Fibroblast of gingiva (primary cell): ENCODE data around the gene FASN.
A peak's percentile ranks its signal among the peaks of the same experiment; 100 is the strongest.

Source experiments
- DNase-seq: peaks from one replicate; pipeline ENCODE4 v3.0.0-alpha.2; 2011; ENCODE audit warnings: low read depth

The FASN gene

DNA sequence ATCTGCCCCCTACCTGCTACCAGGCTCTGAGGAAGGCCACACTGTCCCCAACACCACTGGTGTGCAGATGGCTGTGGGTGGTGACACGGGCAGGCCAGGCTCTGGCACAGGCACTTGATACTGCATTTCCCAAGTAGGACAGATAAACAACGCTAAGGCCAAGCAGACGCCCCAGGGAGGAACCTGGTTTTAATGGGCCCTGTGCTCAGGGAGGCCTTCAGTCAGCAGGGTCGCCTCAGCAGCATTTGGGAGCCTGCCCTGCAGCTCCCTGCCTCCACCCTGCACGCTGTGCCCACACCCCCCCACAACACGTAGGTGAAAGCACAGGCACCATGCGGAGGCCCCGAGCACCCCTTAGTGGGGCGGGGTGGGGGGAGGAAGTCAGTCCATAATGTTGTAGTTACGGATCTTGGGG lies 3.3 kb upstream of the FASN start:
- no peak for DNase-seq

DNA sequence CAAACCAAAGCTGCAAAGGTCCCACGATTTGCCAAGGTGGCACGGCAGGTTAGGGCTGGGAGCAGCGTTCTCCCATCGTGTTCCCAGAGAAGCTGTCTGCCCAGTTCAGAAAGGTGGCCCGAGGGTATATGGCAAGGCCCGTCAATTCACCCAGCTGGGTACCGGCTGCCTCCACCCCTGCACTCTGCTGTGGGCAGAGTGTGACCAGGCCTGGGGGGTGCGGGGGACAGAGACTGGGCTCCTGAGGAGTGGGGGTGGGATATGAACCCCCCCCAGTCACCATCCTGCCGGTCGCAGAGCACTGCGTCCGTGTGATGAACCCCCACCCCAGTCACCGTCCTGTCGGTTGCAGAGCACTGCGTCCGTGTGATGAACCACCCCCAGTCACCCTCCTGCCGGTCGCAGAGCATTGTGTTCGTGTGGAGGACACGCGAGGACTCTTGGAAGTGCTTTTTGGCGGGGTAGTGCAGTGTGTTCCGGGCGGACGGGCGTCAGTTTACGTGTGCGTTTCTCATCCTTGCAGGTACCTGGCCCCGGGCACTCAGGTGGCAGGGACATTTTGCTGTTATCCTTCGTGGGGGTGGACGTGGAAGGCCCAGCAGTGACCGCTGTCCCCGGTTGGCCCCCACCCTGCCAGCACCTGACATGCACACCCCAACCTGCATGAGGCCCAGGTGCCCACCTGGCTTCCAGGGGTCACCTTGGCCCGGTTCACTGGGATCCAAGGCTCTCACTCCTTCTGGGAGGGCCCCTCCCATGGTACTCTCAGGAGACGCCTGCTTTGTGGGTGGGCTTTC lies 2.7 kb upstream of the FASN start:
- DNase-seq = no peak

DNA sequence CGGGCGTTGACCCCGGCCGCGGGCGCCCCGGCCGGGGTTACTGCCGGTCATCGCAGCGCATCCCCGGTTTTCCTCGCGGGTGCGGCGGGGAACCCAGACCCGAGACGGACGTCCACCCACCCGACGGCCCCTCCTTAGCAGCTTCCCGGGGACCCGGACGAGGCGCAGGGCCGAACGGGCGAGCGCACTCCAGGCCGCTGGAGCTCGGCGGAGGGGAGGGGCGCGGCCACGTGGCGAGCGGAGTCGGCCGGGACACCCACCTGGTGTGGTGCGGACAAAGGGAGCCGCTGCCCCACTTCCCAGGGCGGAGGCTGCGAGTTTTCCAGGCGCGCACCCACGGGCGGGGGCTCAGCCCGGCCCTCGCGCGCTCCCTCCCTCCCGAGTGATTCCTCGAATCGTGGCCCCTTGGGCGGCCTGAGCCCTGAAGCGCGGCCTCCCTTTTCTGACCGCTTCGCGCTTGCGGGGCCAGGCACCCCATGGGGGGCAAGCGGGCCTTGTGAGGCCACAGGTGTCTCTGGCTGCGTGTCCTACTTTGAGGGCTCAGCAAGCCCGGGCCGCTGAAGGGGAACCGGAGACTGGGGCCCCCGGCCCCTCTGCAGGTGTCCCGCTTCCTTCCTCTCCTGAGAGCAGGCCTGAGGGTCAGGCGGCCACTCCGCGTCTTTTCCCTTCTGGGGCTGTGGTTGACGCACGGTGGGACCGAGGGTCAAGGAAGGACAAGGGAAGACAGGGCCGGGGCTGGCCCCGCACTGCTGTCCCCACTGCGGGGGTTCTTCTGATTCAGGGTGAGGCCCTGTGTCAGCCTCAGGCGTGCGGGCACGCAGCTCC lies 1.1 kb upstream of the FASN start:
- DNase-seq = no peak

- DNase-seq = no peak
These were observed 192 bp downstream of the FASN start for GRCh38 chr17:82097919-82098168.

GRCh38 chr17:82097184-82097918 lies 685 bp downstream of the FASN start:
- peak; percentile 73 for DNase-seq

DNA sequence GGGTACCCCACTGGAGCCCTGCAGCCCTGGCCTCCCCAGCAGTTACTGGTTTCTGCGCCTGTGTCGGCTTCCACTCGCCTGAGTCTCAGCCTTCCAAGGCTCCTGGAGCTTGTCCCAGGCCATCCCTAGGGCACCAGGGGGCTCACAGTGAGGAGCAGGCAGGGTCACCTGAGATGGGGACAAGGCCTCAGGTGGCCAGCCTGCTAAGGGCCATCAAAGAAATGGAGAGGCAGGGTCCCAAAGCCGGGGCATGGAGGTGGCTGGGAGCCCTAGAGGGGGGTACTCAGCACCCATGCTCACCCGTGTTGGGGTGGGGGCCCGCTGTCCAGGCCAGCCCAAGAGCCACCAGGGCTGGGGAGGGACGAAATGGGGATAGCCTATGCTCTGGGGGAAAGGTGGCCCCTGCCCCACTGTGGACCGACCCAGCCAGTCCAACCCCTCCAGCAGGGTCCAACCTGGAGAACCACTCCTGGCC lies 1.3 kb downstream of the FASN start:
- DNase-seq = no peak

DNA sequence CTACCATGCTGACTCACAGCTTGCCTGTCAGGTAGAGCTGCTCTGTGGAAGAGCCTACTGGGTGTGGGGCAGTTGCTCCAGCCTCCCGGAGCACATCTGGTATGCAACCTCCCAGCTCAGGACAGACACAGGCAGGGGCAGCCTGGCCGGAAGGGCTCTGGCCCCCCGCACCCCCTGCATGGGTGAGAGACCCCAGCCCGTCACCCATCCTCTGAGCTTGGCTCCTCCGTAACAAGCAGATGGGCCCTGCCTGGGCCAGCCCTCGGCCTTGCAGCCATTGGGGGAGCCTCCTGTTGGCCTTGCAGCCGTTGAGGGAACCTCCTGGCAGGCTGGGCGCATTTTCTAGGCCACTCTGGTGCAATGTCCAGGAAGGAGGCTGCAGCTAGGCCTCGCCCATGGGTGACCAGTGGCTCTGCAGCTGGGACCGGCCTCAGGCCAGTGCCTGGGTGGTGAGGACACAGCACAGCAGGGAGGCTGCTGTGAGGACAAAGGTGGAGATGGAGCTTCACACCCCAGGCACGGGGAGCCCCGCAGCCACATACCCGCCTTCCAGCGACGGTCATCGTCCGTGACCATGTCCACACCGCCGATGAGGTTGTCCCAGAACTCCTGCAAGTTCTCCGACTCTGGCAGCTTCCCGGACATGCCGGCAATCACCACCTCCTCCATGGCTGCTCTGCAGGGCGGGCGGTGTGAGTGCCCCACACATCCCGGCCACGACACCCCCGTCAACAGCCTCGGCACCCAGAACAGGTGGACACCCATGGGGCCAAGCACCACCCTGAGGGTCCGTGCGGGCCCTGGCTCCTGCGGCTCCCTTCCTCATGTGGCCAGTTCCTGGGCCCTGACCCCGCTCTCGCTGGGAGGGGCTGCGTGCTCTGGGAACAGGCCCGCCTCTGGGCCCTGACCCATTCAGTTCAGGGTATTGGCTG lies 2.0 kb downstream of the FASN start:
- no peak for DNase-seq

DNA sequence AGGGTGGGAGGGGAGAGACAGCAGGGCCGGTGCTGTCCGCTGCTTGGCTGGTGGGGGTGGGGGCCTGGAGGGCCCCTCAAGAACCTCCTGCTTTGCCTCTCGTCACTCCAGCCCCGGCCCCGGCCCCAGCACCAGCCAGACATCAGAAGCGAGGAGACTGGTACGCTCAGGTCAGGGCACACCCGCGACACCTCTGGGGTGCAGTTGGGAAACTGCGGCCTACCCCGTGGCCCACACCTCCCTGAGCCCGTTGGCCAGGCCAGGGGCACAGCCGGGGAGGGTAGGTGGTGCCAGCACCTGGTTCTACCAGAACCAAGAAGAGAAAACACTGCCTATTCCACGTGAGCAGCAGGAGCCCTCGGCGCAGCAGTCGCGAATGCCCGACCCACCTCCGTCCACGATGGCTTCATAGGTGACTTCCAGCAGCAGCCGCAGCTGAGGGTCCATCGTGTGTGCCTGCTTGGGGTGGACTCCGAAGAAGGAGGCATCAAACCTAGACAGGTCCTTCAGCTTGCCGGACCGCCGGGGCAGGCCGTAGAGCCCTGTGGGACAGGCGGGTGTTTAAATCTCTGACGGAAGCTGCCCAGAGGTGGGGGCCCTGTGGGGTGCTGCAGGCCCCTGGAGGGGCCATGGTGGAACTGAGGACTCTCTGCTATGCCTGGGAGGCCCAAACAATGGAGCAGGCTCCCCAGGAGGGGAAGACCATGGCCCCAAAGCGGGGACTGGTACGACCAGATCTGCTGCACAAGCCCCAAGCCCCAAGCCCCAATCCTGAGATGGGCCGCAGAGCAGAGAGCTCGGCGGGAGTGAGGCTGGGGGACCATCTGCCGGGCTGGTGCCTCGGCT lies 2.9 kb downstream of the FASN start:
- DNase-seq = no peak

GRCh38 chr17:82092995-82093751 lies 4.9 kb downstream of the FASN start:
- DNase-seq = no peak

- no peak for DNase-seq
These were observed 5.4 kb downstream of the FASN start for GRCh38 chr17:82092628-82092994.

DNA sequence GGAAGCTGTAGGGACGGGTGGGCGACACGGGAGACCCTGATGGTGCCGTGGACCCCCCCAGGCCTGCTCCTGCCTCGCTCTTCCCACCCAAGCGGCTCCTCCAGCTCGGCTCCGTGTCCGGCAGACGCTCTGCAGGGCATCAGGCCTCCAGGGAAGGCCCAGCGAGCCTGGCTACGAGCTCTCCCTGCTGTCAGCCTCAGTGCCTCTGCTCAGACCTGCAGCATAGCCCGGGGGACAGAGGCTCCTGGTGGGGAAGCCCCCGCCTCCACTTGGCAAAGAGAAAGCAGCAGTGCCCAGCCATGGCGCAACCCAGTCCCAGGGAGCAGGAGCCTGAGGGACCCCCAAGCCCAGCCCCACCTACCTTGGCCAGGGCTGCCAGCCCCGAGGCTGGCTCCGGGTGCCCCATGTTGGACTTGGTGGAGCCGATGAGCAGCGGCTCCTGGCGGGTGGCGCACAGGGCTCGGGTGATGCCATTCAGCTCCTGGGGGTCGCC lies 5.9 kb downstream of the FASN start:
- DNase-seq = no peak

DNA sequence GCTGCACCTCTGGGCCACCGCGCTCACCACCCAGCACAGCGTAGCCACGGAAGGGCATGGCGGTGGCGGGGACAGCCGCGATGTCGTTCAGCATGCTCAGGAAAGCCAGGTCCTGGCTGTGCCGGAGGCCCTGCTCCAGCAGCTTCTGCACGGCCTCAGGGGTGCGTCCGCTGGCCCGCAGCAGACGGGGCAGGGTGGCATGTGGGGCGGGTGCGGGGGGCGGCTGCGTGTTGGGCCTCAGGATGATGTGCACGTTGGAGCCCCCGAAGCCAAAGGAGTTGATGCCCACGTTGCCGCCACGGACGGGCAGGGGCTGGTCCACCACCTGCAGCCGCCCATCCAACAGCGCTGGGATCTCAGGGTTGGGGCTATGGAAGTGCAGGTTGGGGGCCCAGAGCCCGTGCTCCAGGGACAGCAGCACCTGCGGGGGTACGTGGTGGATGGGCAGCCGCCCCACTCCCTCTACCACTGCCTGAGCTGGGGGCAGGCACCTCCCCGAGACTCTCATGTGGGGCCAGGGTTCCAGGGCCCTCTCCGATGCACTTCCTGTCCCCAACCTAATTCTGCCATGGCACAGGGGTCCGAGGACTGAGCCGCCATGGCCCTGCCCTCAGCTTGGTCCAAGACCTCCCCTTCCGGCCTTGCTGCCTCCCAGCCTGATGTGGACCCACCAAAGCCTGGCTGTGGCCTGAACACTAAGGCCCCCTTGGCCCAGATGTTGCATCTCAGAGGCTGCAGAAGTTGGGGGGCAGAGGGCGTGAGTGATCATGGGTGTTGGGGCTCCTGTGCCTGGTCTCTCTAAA lies 6.6 kb downstream of the FASN start:
- DNase-seq = no peak

DNA sequence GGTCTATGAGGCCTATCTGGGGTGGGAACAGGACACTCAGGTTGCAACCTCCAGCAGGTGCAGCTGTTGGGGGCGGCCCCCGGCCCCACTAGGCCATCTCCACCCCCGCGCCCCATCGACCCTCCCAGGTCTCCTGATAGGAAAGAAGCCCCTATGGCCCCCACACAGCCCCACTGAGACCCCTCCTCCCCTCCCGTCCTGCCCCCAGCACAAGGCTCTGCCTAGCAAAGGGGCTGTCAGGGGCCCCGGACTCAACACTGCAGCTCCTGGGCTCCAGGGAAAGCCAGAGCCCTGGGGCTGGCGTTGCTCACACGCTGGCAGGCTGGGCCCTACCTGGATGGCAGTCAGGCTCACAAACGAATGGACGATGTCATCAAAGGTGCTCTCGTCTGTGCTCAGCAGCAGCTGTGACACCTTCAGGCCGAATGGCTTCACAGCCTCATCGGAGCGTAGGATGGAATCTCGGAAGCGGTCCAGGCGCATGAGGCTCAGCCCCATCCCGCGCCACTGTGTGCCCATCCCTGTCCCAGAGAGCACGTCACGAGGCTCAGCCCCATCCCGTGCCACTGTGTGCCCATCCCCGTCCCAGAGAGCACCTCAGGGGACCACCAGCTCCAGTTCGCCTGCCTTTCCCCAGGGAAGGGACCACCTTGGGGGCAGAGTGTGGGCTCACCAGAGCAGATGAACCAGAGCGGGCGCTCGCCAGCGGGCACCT lies 7.3 kb downstream of the FASN start:
- no peak for DNase-seq

- no peak for DNase-seq
These were observed 8.1 kb downstream of the FASN start for GRCh38 chr17:82089723-82090548.

- DNase-seq = no peak
These were observed 9.0 kb downstream of the FASN start for GRCh38 chr17:82088838-82089722.
